H9 (cell line): Measurements from ENCODE around the gene OR8D2. TPM values are rescaled to one million over a fixed set of nuclear protein-coding genes. Genes with fewer than 3 reads are reported as not detected.

Source experiments
- DNase-seq: peaks from one replicate; pipeline ENCODE4 v3.0.0-alpha.2; 2017
- H2AFZ ChIP-seq: one replicate; pipeline ENCODE4 v1.6.1; 2013; ENCODE audit warnings: mild to moderate bottlenecking, low read length, control low read depth, moderate library complexity
- H2AK5ac ChIP-seq: 2 replicates; pipeline ENCODE4 v1.6.1; 2013; ENCODE audit warnings: low read length, control low read depth, mixed read lengths; ENCODE audit not compliant: insufficient read length
- H2BK120ac ChIP-seq: one replicate; pipeline ENCODE4 v1.6.1; 2013; ENCODE audit warnings: low read depth, mild to moderate bottlenecking, low read length, control low read depth, inconsistent platforms; ENCODE audit not compliant: poor library complexity, severe bottlenecking
- H2BK12ac ChIP-seq: 2 replicates; pipeline ENCODE4 v1.6.1; 2013; ENCODE audit warnings: low read length, control low read depth, mixed read lengths, low read depth; ENCODE audit not compliant: insufficient read length
- H2BK15ac ChIP-seq: 2 replicates; pipeline ENCODE4 v1.6.1; 2013; ENCODE audit warnings: low read depth, low read length, control low read depth
- H2BK20ac ChIP-seq: one replicate; pipeline ENCODE4 v1.6.1; 2013; ENCODE audit warnings: low read depth, mild to moderate bottlenecking, low read length, control low read depth, inconsistent platforms; ENCODE audit not compliant: poor library complexity, severe bottlenecking
- H2BK5ac ChIP-seq: 2 replicates; pipeline ENCODE4 v1.6.1; 2013; ENCODE audit warnings: low read length, control low read depth, mixed read lengths; ENCODE audit not compliant: insufficient read length
- H3K14ac ChIP-seq: 2 replicates; pipeline ENCODE4 v1.6.1; 2013; ENCODE audit warnings: low read length, control low read depth; ENCODE audit not compliant: insufficient read depth
- H3K18ac ChIP-seq: 2 replicates; pipeline ENCODE4 v1.6.1; 2013; ENCODE audit warnings: low read depth, mild to moderate bottlenecking, mixed read lengths, low read length, control low read depth; ENCODE audit not compliant: insufficient read length
- H3K23ac ChIP-seq: 2 replicates; pipeline ENCODE4 v1.6.1; 2013; ENCODE audit warnings: low read length, control low read depth, mixed read lengths, low read depth; ENCODE audit not compliant: insufficient read length
- H3K23me2 ChIP-seq: 2 replicates; pipeline ENCODE4 v1.6.1; 2013; ENCODE audit warnings: low read depth, mild to moderate bottlenecking, mixed read lengths, low read length, control low read depth; ENCODE audit not compliant: insufficient read length, poor library complexity, severe bottlenecking
- H3K27ac ChIP-seq: 2 replicates; pipeline ENCODE4 v1.5.1; 2013; ENCODE audit warnings: low read length, control low read depth, mixed read lengths, low read depth; ENCODE audit not compliant: insufficient read length
- H3K27me3 ChIP-seq: 2 replicates; pipeline ENCODE4 v1.6.1; 2013; ENCODE audit warnings: low read length, control low read depth, inconsistent platforms; ENCODE audit not compliant: insufficient read depth
- H3K4ac ChIP-seq: 2 replicates; pipeline ENCODE4 v1.6.1; 2013; ENCODE audit warnings: low read depth, mild to moderate bottlenecking, control low read depth, inconsistent platforms, low read length, moderate library complexity
- H3K4me1 ChIP-seq: 2 replicates; pipeline ENCODE4 v1.6.1; 2013; ENCODE audit warnings: low read length, control low read depth, inconsistent platforms; ENCODE audit not compliant: insufficient read depth
- H3K4me2 ChIP-seq: 2 replicates; pipeline ENCODE4 v1.6.1; 2013; ENCODE audit warnings: low read length, control low read depth, mixed read lengths; ENCODE audit not compliant: insufficient read length, insufficient read depth
- H3K56ac ChIP-seq: 2 replicates; pipeline ENCODE4 v1.6.1; 2013; ENCODE audit warnings: low read depth, mild to moderate bottlenecking, mixed read lengths, low read length, control low read depth; ENCODE audit not compliant: insufficient read length
- H3K79me1 ChIP-seq: 2 replicates; pipeline ENCODE4 v1.6.1; 2013; ENCODE audit warnings: low read depth, mild to moderate bottlenecking, moderate library complexity, low read length, control low read depth, inconsistent platforms; ENCODE audit not compliant: insufficient read depth, poor library complexity, severe bottlenecking
- H3K79me2 ChIP-seq: 2 replicates; pipeline ENCODE4 v1.6.1; 2013; ENCODE audit warnings: low read length, control low read depth, inconsistent platforms; ENCODE audit not compliant: insufficient read depth
- H3K9ac ChIP-seq: 2 replicates; pipeline ENCODE4 v1.6.1; 2013; ENCODE audit warnings: low read length, control low read depth, mixed read lengths; ENCODE audit not compliant: insufficient read length; ENCODE audit errors: extremely low read depth
- H3K9me3 ChIP-seq: one replicate; pipeline ENCODE4 v1.6.1; 2013; ENCODE audit warnings: low read depth, low read length, inconsistent platforms; ENCODE audit not compliant: control insufficient read depth
- H3T11ph ChIP-seq: one replicate; pipeline ENCODE4 v1.6.1; 2013; ENCODE audit warnings: mild to moderate bottlenecking, low read length, control low read depth, inconsistent platforms
- H4K20me1 ChIP-seq: one replicate; pipeline ENCODE4 v1.6.1; 2013; ENCODE audit not compliant: control insufficient read depth, insufficient read length, insufficient read depth
- H4K5ac ChIP-seq: 2 replicates; pipeline ENCODE4 v1.6.1; 2013; ENCODE audit warnings: low read depth, mild to moderate bottlenecking, mixed read lengths, low read length, control low read depth; ENCODE audit not compliant: insufficient read length
- H4K8ac ChIP-seq: replicated peaks from 2 replicates; pipeline ENCODE4 v1.6.1; 2013; ENCODE audit warnings: low read length, control low read depth, mixed read lengths, low read depth; ENCODE audit not compliant: insufficient read length
- H4K91ac ChIP-seq: 2 replicates; pipeline ENCODE4 v1.6.1; 2013; ENCODE audit warnings: low read depth, mild to moderate bottlenecking, moderate library complexity, mixed read lengths, low read length, control low read depth; ENCODE audit not compliant: insufficient read length
- H3K27ac Mint-ChIP-seq, 3 experiments: 2 replicates in 2 of 3; 3 replicates in 1 of 3; pipeline ENCODE4 v1.8.0; 2020 to 2021; ENCODE audit warnings: mixed read lengths in 3 of 3, mild to moderate bottlenecking in 1 of 3, moderate library complexity in 1 of 3
- H3K27me3 Mint-ChIP-seq: 2 replicates; pipeline ENCODE4 v1.8.0; 2021; ENCODE audit warnings: low read depth, mild to moderate bottlenecking, moderate library complexity, mixed read lengths
- H3K36me3 Mint-ChIP-seq, 3 experiments: 2 replicates in 2 of 3; 3 replicates in 1 of 3; pipeline ENCODE4 v1.8.0; 2020 to 2021; ENCODE audit warnings: low read depth in 3 of 3, mixed read lengths in 3 of 3; ENCODE audit not compliant: insufficient read depth in 1 of 3
- H3K4me1 Mint-ChIP-seq, 2 experiments: 2 replicates each; pipeline ENCODE4 v1.8.0; 2020; ENCODE audit warnings: mixed read lengths in 2 of 2
- H3K4me3 Mint-ChIP-seq, 2 experiments: 2 replicates in 1 of 2; 3 replicates in 1 of 2; pipeline ENCODE4 v1.8.0; 2020 to 2021; ENCODE audit warnings: mild to moderate bottlenecking in 2 of 2, mixed read lengths in 2 of 2, moderate library complexity in 1 of 2
- H3K9me3 Mint-ChIP-seq, 2 experiments: 2 replicates in 1 of 2; 3 replicates in 1 of 2; pipeline ENCODE4 v1.8.0; 2020; ENCODE audit warnings: mild to moderate bottlenecking in 2 of 2, mixed read lengths in 2 of 2, moderate library complexity in 1 of 2
- WGBS: extraction: QIAGEN DNeasy Blood & Tissue Kit; methylation state at CpG from one replicate; pipeline ENCODE4 v1.1.7; 2013; ENCODE audit warnings: missing lambda C conversion rate, low lambda C conversion rate, mixed read lengths; ENCODE audit not compliant: insufficient read length; ENCODE audit errors: extremely low coverage; 5-methylcytosine and 5-hydroxymethylcytosine counted together
- total RNA-seq: library from RNA; stranded (reverse); gene quantifications from 2 replicates; pipeline ENCODE4 v1.2.1, GENCODE V29; 2021
- TF ChIP-seq, protein P1 (sequence below): fragments of 200-600 bp; sonication (generic); conservative IDR thresholded peaks from 3 replicates; pipeline ENCODE4 v1.8.0; 2021; ENCODE audit warnings: antibody characterized with exemption, mild to moderate bottlenecking

OR8D2 gene
- total RNA-seq, 1 experiment from 2014 or later: not detected

DNA sequence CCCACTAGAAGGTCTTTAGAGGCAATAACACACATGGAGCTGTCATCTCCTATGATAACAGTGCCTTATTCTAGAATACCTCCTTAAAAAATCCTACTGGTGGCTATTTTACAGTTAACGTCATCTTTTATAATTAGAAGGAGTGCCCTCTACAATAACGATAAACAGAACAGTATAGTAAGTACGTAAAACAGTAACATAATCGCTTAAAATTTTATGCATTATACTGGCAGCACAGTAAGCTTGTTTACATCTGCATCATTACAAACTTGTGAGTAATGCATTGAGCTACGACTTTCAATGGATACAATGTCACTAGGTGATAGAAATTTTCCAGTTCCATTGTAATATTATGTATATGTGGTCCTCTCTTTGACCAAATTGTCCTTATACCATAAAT is 24.3 kb upstream of the OR8D2 start:
- Histone ChIP-seq H3K4me1 (no peaks in the 10 kb centered on the region), H3K18ac (no peak overlapping the region), H3K27ac (no peak overlapping the region), H3K14ac (no peak overlapping the region), H3K4ac (no peak overlapping the region), H3K23me2 (no peaks in the 10 kb centered on the region), H3K4me2 (no peak overlapping the region), H2BK15ac (no peak overlapping the region), H3K79me1 (no peaks in the 10 kb centered on the region), H3K27me3 (no peaks in the 10 kb centered on the region), H3T11ph (no peak overlapping the region), H3K23ac (no peak overlapping the region), H3K9me3 (no peaks in the 10 kb centered on the region), H3K9ac (no peak overlapping the region), H3K79me2 (no peaks in the 10 kb centered on the region), H2BK120ac (no peak overlapping the region), H4K5ac (no peak overlapping the region), H4K8ac (no peak overlapping the region), H4K91ac (no peak overlapping the region), H3K56ac (no peak overlapping the region), H2BK12ac (no peak overlapping the region), H2BK20ac (no peak overlapping the region), H2BK5ac (no peak overlapping the region), H2AK5ac (no peak overlapping the region), H2AFZ (no peak overlapping the region), H4K20me1 (no peaks in the 10 kb centered on the region)
- no peaks in the 10 kb centered on the region for H3K27me3 Mint-ChIP-seq
- DNase-seq: no peak
- H3K4me1 Mint-ChIP-seq: no peaks in the 10 kb centered on the region
- no peak overlapping the region for H3K27ac Mint-ChIP-seq
- no peaks in the 10 kb centered on the region; a peak in 2 of 5 replicates for H3K9me3 Mint-ChIP-seq
- TF ChIP-seq, protein P1, sequence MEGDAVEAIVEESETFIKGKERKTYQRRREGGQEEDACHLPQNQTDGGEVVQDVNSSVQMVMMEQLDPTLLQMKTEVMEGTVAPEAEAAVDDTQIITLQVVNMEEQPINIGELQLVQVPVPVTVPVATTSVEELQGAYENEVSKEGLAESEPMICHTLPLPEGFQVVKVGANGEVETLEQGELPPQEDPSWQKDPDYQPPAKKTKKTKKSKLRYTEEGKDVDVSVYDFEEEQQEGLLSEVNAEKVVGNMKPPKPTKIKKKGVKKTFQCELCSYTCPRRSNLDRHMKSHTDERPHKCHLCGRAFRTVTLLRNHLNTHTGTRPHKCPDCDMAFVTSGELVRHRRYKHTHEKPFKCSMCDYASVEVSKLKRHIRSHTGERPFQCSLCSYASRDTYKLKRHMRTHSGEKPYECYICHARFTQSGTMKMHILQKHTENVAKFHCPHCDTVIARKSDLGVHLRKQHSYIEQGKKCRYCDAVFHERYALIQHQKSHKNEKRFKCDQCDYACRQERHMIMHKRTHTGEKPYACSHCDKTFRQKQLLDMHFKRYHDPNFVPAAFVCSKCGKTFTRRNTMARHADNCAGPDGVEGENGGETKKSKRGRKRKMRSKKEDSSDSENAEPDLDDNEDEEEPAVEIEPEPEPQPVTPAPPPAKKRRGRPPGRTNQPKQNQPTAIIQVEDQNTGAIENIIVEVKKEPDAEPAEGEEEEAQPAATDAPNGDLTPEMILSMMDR: no peak
- H3K36me3 Mint-ChIP-seq: no peaks in the 10 kb centered on the region
- H3K4me3 Mint-ChIP-seq: no peak overlapping the region
- no CpG with 5 or more reads among the region's 5 CpGs for WGBS
